Activated naive CD4-positive, alpha-beta T cell treated with anti-CD3 and anti-CD28 coated beads, Interleukin-2, amount 50 U/mL, for 24 hours (primary cell): ENCODE measurements around the gene NDRG2.

Experiments used
- H3K27ac Mint-ChIP-seq: one replicate; pipeline ENCODE4 v1.8.0; 2021; ENCODE audit warnings: mild to moderate bottlenecking, mixed read lengths
- H3K27me3 Mint-ChIP-seq: one replicate; pipeline ENCODE4 v1.8.0; 2021; ENCODE audit warnings: mixed read lengths
- H3K36me3 Mint-ChIP-seq: one replicate; pipeline ENCODE4 v1.8.0; 2021; ENCODE audit warnings: mixed read lengths
- H3K4me1 Mint-ChIP-seq: one replicate; pipeline ENCODE4 v1.8.0; 2021; ENCODE audit warnings: mixed read lengths
- H3K4me3 Mint-ChIP-seq: one replicate; pipeline ENCODE4 v1.8.0; 2021; ENCODE audit warnings: mild to moderate bottlenecking, mixed read lengths
- H3K9me3 Mint-ChIP-seq: one replicate; pipeline ENCODE4 v1.8.0; 2021; ENCODE audit warnings: mixed read lengths

The NDRG2 gene

DNA sequence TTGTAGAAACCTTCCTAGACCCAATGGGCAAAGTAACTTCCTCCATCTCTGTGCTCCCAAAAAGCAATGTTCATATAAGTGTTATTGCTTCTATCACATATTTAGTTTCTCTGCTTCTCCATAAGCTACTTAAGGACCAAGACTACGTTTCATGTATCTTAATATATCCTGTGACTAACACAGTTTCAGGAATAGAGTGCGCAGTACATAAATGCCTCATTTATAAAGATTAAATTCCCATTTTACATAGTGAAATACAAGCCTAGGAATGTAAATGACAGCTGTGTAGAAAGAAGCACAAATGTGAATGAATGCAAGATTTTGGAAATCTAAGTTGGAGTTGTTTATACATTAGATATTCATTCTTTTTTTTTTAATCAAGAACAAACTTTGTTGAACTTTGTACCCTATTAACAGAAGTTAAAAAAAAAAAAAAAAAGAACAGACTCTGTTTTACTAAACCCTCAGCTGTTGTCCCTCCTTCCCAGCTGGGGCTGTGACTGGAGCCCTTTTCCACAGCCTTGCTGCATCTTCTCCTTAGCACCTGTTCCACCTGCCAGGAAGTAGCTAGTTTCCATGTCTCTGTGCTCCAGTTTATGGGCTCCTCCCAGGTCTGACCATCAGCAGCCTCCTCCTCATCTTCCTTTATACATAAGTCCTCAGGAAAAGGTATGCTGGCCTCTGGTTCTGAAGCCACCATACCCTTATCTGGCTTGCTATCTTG is 42.1 kb downstream of the NDRG2 start:
- Mint-ChIP-seq H3K4me3 (no peak overlapping the region), H3K9me3 (no peaks in the 10 kb centered on the region), H3K27ac (no peak overlapping the region), H3K36me3 (no peaks in the 10 kb centered on the region), H3K27me3 (peaks cover 7% of the 10 kb centered on the region), H3K4me1 (no peaks in the 10 kb centered on the region)

DNA sequence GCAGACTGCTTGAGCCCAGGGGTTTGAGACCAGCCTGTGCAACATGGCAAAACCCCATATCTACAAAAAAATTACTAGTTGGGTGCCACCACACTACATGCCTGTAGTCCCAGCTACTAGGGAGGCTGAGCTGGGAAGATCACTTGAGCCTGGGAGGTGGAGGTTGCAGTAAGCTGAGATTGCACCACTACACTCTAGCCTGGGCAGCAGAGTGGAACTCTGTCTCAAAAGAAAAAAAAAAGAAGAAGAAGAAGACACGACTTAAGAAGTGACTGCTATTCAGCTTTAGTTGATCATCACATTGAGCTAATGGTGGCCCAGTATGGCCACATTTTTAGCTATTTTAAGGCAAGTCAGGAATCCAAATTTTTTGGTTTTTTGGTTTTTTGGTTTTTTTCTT is 44.0 kb downstream of the NDRG2 start:
- Mint-ChIP-seq H3K4me3 (no peak overlapping the region), H3K27ac (no peak overlapping the region)

DNA sequence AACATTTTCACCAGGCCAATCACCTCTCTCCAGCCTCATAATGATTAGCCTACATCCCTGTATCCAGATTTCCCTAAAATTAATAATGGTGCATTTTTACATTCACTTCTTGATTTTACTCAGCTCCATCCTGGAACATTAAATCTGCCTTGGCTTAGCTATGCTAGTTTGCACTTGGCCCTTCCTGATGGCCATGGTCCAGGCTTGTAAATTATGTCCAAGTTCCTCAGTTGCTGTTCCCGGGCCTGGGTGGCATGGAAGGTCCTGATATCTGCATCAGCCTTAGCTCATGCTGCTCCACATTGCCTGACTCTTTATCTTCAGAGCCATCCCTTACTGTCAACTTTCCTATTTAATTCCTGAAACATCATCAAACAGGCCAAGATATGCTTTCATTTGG is 46.2 kb downstream of the NDRG2 start:
- Mint-ChIP-seq H3K4me3 (no peak overlapping the region), H3K4me1 (no peaks in the 10 kb centered on the region), H3K27me3 (peaks cover 5% of the 10 kb centered on the region), H3K36me3 (no peaks in the 10 kb centered on the region), H3K27ac (no peak overlapping the region), H3K9me3 (no peaks in the 10 kb centered on the region)

More for the DNA sequence above, 44.0 kb downstream of the NDRG2 start:
- no peaks in the 10 kb centered on the region for H3K36me3 Mint-ChIP-seq
- H3K27me3 Mint-ChIP-seq, result peaks cover 7% of the 10 kb centered on the region
- no peaks in the 10 kb centered on the region for H3K4me1 Mint-ChIP-seq
- H3K9me3 Mint-ChIP-seq, result no peaks in the 10 kb centered on the region

DNA sequence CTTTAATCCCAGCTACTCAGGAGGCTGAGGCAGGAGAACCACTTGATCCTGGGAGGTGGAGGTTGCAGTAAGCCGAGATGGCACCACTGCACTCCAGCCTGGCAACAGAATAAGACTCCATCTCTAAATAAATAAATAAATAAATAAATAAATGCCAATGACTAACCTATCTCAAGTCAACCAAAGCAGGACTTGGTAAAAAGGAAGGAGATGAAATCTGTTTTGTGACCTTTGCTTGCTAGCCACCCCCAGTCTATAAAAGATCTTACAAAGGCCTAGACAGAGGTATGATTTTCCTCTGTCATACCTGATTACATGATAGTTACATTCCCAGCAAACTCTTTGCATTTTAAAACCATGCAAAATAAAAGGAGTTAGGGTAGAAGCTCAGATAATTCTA is 48.6 kb downstream of the NDRG2 start:
- Mint-ChIP-seq H3K9me3 (no peaks in the 10 kb centered on the region), H3K4me1 (peaks cover 4% of the 10 kb centered on the region), H3K36me3 (no peaks in the 10 kb centered on the region), H3K27me3 (peaks cover 8% of the 10 kb centered on the region), H3K4me3 (no peak overlapping the region), H3K27ac (no peak overlapping the region)

DNA sequence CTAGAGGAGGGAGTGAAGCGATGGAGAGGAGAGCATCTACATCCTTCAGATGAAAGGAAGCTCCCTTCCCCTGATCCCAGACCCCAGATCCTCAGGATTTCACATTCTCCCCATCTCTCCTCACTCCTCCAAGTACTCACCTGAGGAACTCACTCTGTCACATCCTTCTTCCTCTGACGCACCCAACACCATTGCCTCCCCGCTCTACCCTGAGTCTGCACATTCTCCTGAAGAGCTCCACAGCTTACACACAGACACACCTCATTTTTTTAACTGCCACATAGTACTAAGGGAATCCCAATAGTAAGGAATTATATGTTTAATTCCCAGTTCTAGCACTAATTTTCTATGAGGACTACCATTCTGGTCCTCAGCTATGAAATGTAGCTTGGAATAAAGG is 51.4 kb downstream of the NDRG2 start:
- Mint-ChIP-seq H3K27me3 (peaks cover 4% of the 10 kb centered on the region), H3K4me1 (peaks cover 12% of the 10 kb centered on the region), H3K27ac (no peak overlapping the region), H3K4me3 (no peak overlapping the region), H3K36me3 (no peaks in the 10 kb centered on the region), H3K9me3 (no peaks in the 10 kb centered on the region)

GRCh38 chr14:20971705-20972021 is 53.2 kb downstream of the NDRG2 start:
- Mint-ChIP-seq H3K4me1 (peaks cover 12% of the 10 kb centered on the region), H3K27me3 (peaks cover 10% of the 10 kb centered on the region), H3K27ac (no peak overlapping the region), H3K36me3 (no peaks in the 10 kb centered on the region), H3K9me3 (no peaks in the 10 kb centered on the region), H3K4me3 (peak overlapping the region; percentile 92)

- H3K9me3 Mint-ChIP-seq, result no peaks in the 10 kb centered on the region
- no peak overlapping the region for H3K27ac Mint-ChIP-seq
- H3K4me1 Mint-ChIP-seq, result peaks cover 12% of the 10 kb centered on the region
- peak overlapping the region; percentile 92 for H3K4me3 Mint-ChIP-seq
- no peaks in the 10 kb centered on the region for H3K36me3 Mint-ChIP-seq
- H3K27me3 Mint-ChIP-seq, result peaks cover 10% of the 10 kb centered on the region
These were observed 53.7 kb downstream of the NDRG2 start for GRCh38 chr14:20970983-20971704.

DNA sequence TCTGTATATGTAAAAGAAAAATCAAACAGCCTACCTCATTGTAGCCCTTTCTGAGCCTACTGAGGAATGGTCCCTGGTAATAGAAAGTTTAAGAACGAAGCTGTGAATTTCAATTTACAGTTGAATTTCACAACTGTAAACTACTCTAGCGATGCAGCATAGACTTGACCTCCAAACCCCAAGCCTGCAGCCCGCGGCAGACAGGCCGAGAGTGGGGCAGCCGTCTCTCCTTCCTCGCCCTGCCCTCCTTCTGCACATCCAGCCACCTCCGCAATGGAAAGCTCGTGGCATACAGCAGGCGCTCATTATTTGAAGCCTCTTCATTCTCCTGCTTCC is 54.2 kb downstream of the NDRG2 start:
- Mint-ChIP-seq H3K27me3 (peaks cover 10% of the 10 kb centered on the region), H3K4me1 (peaks cover 12% of the 10 kb centered on the region), H3K4me3 (peak overlapping the region; percentile 92), H3K9me3 (no peaks in the 10 kb centered on the region), H3K36me3 (no peaks in the 10 kb centered on the region), H3K27ac (no peak overlapping the region)

DNA sequence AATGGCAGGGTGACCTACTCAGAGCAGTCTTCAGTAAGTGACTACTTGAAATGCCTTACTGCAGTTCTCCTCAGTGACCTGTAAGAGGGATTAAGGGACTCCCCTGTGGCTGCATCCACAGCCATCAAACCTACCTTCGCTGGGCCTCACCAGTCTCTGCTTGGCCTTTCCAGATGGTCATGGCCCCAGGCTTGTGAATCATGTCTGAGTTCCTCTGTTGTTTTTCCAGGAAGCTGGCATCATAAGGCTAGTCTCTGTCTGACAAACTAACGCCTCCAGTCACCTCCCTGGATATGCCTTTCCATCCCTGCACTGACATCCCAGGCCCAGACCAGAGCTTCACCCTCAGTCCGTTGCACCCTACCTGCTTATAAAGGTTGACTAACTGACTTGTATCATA is 55.5 kb downstream of the NDRG2 start:
- Mint-ChIP-seq H3K9me3 (no peaks in the 10 kb centered on the region), H3K36me3 (no peaks in the 10 kb centered on the region), H3K27me3 (peaks cover 14% of the 10 kb centered on the region), H3K27ac (no peak overlapping the region), H3K4me3 (no peak overlapping the region), H3K4me1 (peaks cover 12% of the 10 kb centered on the region)
